ENCODE measurements around the gene LRRK1.

Gene LRRK1

GRCh38 chr15:101014921-101015841 is 96.0 kb downstream of the LRRK1 start:
- Histone ChIP-seq H3K79me2 (ENCODE audit: insufficient read depth, low read length) (no peaks in the 10 kb centered on the region), H3K4me3 (ENCODE audit: low read depth, low read length, poor library complexity, severe bottlenecking) (no peak overlapping the region), H4K20me1 (ENCODE audit: insufficient read depth, low read length) (no peaks in the 10 kb centered on the region), H3K9me3 (ENCODE audit: low read length) (no peaks in the 10 kb centered on the region), H3K27me3 (ENCODE audit: insufficient read depth, low read length) (no peaks in the 10 kb centered on the region), H3K4me1 (ENCODE audit: insufficient read depth, low read length, severe bottlenecking) (no peaks in the 10 kb centered on the region), H3K9me2 (ENCODE audit: low read depth, low read length) (no peaks in the 10 kb centered on the region), H3F3A (ENCODE audit: insufficient read depth, low read length) (no peaks in the 10 kb centered on the region), H3K9ac (ENCODE audit: low read length) (no peak overlapping the region), H2AFZ (ENCODE audit: low read length) (no peak overlapping the region), H3K27ac (ENCODE audit: low read depth, low read length, poor library complexity, severe bottlenecking) (no peak overlapping the region), H3K36me3 (ENCODE audit: insufficient read depth, low read length) (peaks cover 90% of the 10 kb centered on the region), H3K4me2 (ENCODE audit: low read length) (no peak overlapping the region)
- TF ChIP-seq EZH2 (IDR thresholded peaks at IDR 0.05; ENCODE audit: borderline replicate concordance, low read length) (no peak), CTCF (IDR thresholded peaks at IDR 0.05; ENCODE audit: low read length) (peak; percentile 89)

GRCh38 chr15:101016581-101016980 is 97.4 kb downstream of the LRRK1 start:
- no peak overlapping the region for H3K4me2 ChIP-seq (ENCODE audit: low read length)
- H3K9me3 ChIP-seq (ENCODE audit: low read length), result no peaks in the 10 kb centered on the region
- H3K9me2 ChIP-seq (ENCODE audit: low read depth, low read length), result no peaks in the 10 kb centered on the region
- no peaks in the 10 kb centered on the region for H3K79me2 ChIP-seq (ENCODE audit: insufficient read depth, low read length)
- H3K9ac ChIP-seq (ENCODE audit: low read length), result no peak overlapping the region
- H2AFZ ChIP-seq (ENCODE audit: low read length), result no peak overlapping the region
- H3K27ac ChIP-seq (ENCODE audit: low read depth, low read length, poor library complexity, severe bottlenecking), result no peak overlapping the region
- TF ChIP-seq EZH2 (IDR thresholded peaks at IDR 0.05; ENCODE audit: borderline replicate concordance, low read length) (no peak), CTCF (IDR thresholded peaks at IDR 0.05; ENCODE audit: low read length) (no peak)
- H3K36me3 ChIP-seq (ENCODE audit: insufficient read depth, low read length), result peaks cover 91% of the 10 kb centered on the region
- no peaks in the 10 kb centered on the region for H3K27me3 ChIP-seq (ENCODE audit: insufficient read depth, low read length)
- H4K20me1 ChIP-seq (ENCODE audit: insufficient read depth, low read length), result no peaks in the 10 kb centered on the region
- no peaks in the 10 kb centered on the region for H3F3A ChIP-seq (ENCODE audit: insufficient read depth, low read length)
- H3K4me3 ChIP-seq (ENCODE audit: low read depth, low read length, poor library complexity, severe bottlenecking), result no peak overlapping the region
- no peaks in the 10 kb centered on the region for H3K4me1 ChIP-seq (ENCODE audit: insufficient read depth, low read length, severe bottlenecking)

- Histone ChIP-seq H3K9ac (ENCODE audit: low read length) (no peak overlapping the region), H3F3A (ENCODE audit: insufficient read depth, low read length) (no peaks in the 10 kb centered on the region), H3K79me2 (ENCODE audit: insufficient read depth, low read length) (no peaks in the 10 kb centered on the region), H3K9me2 (ENCODE audit: low read depth, low read length) (no peaks in the 10 kb centered on the region), H3K36me3 (ENCODE audit: insufficient read depth, low read length) (peaks cover 91% of the 10 kb centered on the region), H3K9me3 (ENCODE audit: low read length) (no peaks in the 10 kb centered on the region), H3K4me1 (ENCODE audit: insufficient read depth, low read length, severe bottlenecking) (no peaks in the 10 kb centered on the region), H4K20me1 (ENCODE audit: insufficient read depth, low read length) (no peaks in the 10 kb centered on the region), H2AFZ (ENCODE audit: low read length) (no peak overlapping the region), H3K27me3 (ENCODE audit: insufficient read depth, low read length) (no peaks in the 10 kb centered on the region), H3K27ac (ENCODE audit: low read depth, low read length, poor library complexity, severe bottlenecking) (no peak overlapping the region), H3K4me2 (ENCODE audit: low read length) (no peak overlapping the region), H3K4me3 (ENCODE audit: low read depth, low read length, poor library complexity, severe bottlenecking) (no peak overlapping the region)
- peak; percentile 46 for TF ChIP-seq CTCF (IDR thresholded peaks at IDR 0.05; ENCODE audit: low read length)
- no peak for TF ChIP-seq EZH2 (IDR thresholded peaks at IDR 0.05; ENCODE audit: borderline replicate concordance, low read length)
Measured at GRCh38 chr15:101017093-101017754, 98.1 kb downstream of the LRRK1 start.
